ENCODE measurements around the gene FXR2.

The FXR2 gene

DNA sequence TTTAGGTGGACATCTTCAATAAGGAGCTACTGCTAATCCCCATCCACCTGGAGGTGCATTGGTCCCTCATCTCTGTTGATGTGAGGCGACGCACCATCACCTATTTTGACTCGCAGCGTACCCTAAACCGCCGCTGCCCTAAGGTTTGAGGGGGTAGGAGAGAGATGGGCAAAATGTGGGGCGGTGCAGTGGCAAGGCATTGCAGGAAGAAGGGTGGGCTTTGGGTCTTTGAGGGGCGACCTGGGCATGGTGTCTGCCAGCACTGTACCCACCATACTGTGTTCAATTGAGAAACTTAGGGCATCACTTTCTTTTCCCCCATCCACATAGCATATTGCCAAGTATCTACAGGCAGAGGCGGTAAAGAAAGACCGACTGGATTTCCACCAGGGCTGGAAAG lies 44.3 kb downstream of the FXR2 start:
- DNase-seq (ENCODE audit: low read depth), result no peak

DNA sequence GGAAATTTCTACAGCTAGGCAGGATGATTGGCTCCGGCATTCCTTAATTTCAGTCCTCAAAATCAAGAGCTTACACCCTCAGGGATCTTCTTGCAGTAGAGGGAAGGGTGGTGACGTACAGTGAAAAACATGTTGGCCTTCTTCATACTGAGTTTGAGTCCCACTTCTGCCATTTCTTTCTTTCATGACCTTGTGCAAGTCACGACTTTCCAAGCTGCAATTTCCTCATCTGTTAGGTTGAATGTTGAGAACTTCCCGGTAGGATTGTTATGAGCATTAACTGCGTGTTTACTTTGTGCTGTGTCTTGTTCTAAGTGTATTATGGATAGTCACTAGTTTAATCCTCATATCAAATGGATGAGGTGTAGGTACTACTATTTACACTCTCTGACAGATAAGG lies 45.1 kb downstream of the FXR2 start:
- no peak for DNase-seq (ENCODE audit: low read depth)

DNA sequence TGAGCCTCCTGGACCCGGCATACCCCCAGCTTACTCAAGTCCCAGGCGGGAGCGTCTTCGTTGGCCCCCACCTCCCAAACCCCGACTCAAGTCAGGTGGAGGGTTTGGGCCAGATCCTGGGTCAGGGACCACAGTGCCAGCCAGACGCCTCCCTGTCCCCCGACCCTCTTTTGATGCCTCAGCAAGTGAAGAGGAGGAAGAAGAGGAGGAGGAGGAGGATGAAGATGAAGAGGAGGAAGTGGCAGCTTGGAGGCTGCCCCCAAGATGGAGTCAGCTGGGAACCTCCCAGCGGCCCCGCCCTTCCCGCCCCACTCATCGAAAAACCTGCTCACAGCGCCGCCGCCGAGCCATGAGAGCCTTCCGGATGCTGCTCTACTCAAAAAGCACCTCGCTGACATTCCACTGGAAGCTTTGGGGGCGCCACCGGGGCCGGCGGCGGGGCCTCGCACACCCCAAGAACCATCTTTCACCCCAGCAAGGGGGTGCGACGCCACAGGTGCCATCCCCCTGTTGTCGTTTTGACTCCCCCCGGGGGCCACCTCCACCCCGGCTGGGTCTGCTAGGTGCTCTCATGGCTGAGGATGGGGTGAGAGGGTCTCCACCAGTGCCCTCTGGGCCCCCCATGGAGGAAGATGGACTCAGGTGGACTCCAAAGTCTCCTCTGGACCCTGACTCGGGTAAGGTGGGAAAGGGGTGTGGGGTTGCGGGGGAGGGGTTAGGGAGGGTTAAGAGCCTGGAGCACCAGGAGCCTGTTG lies 51.4 kb downstream of the FXR2 start:
- DNase-seq (ENCODE audit: low read depth), result no peak

DNA sequence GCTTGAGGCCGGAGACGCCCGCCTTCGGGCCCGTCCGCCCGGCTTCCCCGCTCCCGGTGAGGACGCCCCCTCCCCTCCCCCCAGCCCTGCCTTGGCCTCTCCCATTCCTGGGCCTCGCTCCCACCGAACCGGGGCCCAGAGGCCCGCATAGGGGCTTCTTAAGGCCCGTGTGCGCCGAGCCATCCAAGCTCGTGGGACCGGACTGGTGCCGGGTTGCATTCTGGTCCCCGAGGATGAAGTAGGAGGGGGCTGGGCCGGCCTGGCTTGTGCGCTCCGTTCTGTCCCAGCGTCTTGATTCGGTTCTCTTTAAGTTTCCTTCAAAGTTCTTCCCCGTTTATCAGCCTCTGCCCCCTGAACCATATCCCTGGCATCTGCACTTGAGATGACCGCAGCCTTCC lies 52.5 kb downstream of the FXR2 start:
- DNase-seq (ENCODE audit: low read depth), result no peak

DNA sequence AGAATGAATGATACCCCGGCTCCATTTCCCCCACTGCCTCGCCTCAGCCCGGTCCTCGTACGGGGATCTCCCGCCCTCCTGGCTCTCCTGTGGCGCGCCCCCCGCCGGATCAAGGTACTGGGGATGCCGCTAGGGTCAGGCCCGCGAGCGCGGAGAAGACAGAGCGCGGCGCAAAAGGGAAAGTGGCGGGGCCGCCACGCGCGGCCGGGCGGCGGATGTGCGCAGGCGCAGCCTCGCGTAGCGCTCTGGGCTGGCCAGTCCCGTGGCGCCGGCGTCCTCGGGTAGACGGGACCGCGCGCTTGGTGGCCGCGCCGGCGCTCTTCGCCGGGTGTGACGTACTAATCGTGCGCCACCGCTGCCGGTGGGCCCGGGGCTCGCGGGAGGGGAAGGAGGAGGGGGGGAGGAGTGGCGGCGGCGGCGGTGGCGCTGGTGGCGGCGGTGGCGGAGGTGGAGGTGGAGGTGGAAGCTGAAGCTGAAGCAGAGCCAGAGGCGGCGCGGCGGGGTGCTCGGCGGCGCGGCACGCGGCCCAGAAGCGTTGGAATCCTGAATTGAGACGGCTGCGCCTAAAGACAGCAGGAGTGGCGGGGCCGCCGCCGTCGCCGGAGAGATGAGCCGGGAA lies 53.0 kb downstream of the FXR2 start, which contains the start of gene SENP3:
Gene SENP3 (plus strand): TSS at position 331 of the 619 bp plus-strand sequence. CDS start 1,158 bp downstream, outside the sequence.
- DNase-seq (ENCODE audit: low read depth), result no peak

DNA sequence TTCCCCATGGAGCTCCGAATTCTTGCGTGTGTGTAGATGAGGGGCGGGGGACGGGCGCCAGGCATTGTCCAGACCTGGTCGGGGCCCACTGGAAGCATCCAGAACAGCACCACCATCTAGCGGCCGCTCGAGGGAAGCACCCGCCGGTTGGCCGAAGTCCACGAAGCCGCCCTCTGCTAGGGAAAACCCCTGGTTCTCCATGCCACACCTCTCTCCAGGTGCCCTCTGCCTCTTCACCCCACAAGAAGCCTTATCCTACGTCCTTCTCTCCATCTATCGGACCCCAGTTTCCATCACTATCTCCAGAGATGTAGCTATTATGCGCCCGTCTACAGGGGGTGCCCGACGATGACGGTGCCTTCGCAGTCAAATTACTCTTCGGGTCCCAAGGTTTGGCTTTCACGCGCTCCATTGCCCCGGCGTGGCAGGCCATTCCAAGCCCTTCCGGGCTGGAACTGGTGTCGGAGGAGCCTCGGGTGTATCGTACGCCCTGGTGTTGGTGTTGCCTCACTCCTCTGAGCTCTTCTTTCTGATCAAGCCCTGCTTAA lies 53.6 kb downstream of the FXR2 start:
- DNase-seq (ENCODE audit: low read depth), result no peak

DNA sequence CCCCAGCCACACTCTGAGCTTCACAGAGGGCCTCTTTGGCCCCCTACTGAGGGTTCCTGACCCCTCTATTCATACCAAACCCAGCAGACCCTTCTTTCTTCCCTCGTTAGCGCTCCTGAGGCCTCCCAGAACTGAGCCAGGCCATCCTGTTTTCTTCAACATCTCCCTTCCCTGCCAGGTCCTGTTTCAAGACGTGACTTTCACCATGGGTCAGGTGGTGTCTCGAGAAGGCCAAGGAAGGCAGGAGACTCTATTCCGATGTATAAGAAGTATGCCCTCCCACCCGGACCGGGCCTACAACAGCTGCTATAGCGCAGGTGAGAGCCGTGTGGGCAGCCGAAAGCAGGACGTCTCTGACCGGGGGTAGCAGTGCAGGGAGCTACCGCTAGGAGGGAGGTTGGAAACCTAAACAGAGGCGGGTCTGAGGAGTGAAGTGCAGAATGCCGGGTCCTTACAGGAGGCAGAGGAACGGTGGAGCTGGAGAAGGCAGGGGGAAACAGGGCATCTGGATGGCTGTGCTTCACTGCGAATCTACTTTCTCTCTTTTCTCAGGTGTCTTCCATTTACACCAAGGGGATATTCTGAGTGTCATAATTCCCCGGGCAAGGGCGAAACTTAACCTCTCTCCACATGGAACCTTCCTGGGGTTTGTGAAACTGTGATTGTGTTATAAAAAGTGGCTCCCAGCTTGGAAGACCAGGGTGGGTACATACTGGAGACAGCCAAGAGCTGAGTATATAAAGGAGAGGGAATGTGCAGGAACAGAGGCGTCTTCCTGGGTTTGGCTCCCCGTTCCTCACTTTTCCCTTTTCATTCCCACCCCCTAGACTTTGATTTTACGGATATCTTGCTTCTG lies 54.3 kb downstream of the FXR2 start:
- no peak for DNase-seq (ENCODE audit: low read depth)

DNA sequence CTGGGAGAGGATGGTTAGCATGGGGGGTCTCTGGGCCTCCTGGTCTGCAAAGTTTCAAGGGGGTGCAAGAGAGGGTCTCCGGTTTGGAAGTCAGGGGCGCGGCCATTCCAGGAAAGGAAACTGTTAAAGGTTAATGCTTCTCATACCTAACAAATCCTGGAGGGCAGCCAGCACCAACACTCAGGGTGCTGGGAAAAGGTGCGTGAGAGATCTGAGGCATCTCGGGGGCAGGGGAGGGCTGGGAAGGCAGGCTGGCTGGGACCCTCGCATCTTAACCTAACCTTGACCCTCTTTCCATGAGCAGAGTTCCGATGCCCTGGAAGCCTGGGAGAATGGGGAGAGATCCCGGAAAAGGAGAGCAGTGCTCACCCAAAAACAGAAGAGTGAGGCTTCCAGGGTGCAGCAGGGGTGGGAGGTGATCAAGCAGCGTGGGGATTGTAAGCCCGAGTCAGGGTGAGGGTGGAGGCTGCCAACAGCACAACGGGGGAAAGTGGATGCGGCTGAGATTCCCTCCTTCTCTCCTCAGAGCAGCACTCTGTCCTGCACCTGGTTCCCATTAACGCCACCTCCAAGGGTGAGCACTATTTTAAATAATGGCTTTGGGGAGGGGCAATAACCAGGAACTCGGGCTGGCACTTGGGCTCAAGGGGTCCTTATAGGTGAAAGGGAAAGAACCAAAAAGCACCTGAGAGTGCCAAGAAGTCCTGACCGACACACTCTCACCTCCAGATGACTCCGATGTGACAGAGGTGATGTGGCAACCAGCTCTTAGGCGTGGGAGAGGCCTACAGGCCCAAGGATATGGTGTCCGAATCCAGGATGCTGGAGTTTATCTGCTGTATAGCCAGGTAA lies 55.2 kb downstream of the FXR2 start:
- no peak for DNase-seq (ENCODE audit: low read depth)

DNA sequence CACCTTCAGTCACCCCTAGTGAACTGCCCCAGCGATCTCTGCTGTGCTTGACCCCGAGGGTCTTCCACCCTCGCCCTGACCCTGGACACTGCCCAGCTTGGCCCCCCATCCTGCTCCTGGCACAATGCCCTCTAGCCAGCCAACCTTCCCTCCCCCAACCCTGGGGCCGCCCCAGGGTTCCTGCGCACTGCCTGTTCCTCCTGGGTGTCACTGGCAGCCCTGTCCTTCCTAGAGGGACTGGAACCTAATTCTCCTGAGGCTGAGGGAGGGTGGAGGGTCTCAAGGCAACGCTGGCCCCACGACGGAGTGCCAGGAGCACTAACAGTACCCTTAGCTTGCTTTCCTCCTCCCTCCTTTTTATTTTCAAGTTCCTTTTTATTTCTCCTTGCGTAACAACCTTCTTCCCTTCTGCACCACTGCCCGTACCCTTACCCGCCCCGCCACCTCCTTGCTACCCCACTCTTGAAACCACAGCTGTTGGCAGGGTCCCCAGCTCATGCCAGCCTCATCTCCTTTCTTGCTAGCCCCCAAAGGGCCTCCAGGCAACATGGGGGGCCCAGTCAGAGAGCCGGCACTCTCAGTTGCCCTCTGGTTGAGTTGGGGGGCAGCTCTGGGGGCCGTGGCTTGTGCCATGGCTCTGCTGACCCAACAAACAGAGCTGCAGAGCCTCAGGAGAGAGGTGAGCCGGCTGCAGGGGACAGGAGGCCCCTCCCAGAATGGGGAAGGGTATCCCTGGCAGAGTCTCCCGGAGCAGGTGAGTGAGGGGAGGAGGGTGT lies 56.0 kb downstream of the FXR2 start, which contains the start of gene TNFSF13:
Gene TNFSF13 (plus strand): TSS at position 207 of the 776 bp plus-strand sequence. CDS start 290 bp downstream, at position 497.
- no peak for DNase-seq (ENCODE audit: low read depth)

DNA sequence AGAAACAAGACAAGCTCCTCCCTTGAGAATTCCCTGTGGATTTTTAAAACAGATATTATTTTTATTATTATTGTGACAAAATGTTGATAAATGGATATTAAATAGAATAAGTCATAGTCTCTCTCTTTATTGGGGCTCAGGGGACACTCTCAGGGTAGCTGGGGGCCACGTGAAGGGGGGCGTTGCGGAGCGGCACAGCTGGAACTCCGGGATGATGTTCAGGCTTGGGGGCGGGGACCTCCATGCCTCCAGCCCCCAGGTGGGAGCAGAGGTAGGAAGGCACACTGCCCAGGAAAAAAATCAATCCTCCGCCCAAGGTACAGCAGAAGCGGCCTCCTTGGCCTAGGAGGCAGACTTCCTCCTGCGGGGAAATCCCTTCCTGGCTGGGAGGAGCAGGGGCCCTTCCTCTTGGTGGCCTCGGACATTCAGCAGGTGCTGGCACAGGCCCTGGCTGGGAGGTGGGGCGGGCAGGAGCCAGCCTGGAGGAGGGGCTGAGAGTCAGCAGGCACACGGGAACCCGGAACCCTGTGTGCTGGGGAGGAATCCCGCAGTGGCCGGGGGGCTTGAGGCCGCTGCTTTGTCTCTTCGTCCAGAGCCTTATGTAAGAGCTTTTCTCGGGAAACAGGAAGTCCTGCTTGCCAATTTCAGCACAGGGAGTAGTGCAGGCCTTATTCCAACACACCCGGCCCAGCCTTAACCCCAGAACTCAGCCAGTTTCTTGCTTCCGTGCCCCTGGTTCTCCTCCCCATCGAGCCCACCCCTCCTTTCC lies 56.7 kb downstream of the FXR2 start:
- no peak for DNase-seq (ENCODE audit: low read depth)

DNA sequence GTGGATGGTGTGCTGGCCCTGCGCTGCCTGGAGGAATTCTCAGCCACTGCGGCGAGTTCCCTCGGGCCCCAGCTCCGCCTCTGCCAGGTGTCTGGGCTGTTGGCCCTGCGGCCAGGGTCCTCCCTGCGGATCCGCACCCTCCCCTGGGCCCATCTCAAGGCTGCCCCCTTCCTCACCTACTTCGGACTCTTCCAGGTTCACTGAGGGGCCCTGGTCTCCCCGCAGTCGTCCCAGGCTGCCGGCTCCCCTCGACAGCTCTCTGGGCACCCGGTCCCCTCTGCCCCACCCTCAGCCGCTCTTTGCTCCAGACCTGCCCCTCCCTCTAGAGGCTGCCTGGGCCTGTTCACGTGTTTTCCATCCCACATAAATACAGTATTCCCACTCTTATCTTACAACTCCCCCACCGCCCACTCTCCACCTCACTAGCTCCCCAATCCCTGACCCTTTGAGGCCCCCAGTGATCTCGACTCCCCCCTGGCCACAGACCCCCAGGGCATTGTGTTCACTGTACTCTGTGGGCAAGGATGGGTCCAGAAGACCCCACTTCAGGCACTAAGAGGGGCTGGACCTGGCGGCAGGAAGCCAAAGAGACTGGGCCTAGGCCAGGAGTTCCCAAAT lies 57.4 kb downstream of the FXR2 start:
- DNase-seq (ENCODE audit: low read depth), result no peak

DNA sequence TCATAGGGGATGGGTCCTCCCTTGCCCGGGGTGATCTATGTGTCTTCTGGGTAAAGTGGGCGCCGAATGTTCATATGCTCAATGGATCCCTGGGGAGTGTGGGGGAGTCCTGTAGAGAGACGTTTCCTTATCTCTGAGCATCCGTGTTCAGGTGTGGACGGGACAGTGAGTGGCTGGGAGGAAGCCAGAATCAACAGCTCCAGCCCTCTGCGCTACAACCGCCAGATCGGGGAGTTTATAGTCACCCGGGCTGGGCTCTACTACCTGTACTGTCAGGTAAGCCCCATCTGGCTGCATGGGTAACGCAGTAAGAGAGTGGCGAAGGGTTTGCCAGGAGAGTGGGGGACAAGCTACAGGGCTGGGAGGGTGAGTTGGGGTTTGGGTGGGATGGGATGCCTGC lies 58.1 kb downstream of the FXR2 start:
- no peak for DNase-seq (ENCODE audit: low read depth)

DNA sequence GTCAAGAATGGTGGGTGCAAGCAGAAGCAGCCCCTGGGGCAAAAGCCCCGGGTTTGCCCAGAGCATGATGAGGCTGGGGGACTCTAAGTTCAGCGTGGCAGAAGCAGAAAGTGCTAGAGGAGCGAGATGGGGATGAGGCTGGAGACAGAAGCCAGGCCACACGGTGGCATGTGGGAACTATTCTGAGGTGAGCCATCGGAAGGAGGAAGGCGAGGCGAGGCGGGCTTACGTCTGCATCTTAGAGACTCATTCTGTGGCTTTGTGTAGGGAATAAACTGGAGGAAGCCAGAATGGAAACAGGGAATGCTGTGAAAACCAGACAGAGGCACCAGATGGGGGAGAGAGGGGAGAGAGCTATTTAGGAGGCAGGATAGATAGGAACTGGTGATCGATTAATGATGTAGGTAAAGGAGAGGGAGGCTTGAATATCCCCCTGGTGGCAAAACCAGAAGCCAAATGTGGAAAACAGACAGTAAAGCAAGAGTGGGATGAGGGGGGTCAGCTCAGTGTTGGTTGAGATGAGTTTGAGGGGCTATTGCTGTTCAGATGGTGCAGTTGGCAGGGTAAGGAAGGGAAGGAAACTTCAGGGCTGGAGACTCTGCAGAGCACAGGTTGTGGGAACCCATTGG lies 59.3 kb downstream of the FXR2 start:
- DNase-seq (ENCODE audit: low read depth), result no peak

DNA sequence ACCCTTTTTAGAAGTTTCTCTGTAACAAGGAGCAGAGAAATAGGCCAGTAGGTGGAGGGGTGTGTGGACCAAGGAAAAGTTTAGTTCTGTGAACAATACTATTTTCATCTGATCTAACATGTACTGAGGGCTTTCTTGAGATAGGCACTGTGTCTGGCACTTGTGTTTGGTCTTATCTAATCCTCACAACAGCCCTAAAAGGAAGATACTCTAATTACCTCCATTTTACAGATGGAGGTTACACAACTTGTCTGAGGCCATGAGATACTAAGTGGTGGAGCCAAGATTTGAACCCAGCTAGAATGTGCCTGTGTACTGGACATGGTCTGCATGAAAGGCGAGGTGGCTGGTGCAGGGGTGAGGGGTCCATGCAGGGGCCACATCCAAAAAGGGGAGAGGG lies 61.3 kb downstream of the FXR2 start:
- no peak for DNase-seq (ENCODE audit: low read depth)

DNA sequence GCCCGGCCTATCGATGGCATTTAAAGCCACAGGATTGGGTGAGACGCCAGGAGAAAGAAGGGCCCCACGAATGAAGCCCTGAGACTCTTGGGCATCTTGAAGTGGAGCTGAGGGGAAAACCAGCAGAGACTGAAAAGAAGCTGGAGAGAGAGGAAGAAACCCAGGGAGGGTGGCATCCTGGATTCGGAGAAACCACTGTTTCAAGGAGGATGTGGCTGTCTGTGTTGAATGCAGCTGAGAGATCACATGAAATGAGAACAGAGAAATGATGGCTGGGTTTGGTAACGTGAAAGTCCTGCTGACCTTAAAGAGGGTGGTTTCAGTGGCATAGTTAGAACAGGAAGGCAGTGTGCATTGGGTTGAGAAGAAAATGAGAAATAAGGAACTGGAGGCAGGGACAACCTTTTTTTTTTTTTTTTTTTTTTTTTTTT lies 62.1 kb downstream of the FXR2 start:
- DNase-seq (ENCODE audit: low read depth), result no peak

DNA sequence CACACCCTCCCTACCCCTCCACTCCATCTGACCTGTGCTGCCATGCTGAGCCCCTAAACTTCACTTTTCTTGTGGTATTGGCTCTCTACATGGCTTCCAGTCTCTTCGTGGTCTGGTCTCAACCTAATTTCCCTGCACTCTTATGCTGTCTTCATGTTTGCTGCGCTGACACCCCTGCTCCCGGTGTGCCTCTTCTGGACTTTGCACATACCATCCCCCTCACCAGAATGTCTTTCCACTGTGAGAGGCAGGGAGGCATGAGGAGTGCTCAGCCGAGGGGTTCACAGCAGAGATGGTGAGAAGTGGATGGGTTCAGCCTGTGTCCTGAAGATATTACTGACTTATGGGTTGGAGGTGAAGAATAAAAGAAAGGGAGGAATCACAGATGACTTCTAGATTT lies 63.3 kb downstream of the FXR2 start:
- no peak for DNase-seq (ENCODE audit: low read depth)

DNA sequence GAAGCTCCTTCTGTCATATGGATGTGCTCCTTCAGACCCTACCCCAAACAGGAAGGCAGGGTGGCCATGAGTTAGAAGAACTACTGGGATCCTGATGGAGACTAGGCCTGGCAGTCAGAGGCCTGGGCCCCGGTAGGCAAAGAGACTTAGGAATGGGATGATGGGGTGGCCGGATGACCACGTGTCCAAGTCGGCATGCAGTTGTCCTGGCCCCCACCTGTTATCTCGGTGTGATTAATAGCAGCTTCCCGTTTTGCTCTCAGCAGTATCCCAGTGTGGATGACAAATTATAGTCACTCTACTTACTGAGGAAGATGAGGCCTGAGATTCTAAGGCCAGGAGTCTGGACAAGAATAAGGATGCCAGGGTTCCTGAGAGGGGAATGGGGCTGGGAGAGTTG lies 64.4 kb downstream of the FXR2 start:
- no peak for DNase-seq (ENCODE audit: low read depth)

DNA sequence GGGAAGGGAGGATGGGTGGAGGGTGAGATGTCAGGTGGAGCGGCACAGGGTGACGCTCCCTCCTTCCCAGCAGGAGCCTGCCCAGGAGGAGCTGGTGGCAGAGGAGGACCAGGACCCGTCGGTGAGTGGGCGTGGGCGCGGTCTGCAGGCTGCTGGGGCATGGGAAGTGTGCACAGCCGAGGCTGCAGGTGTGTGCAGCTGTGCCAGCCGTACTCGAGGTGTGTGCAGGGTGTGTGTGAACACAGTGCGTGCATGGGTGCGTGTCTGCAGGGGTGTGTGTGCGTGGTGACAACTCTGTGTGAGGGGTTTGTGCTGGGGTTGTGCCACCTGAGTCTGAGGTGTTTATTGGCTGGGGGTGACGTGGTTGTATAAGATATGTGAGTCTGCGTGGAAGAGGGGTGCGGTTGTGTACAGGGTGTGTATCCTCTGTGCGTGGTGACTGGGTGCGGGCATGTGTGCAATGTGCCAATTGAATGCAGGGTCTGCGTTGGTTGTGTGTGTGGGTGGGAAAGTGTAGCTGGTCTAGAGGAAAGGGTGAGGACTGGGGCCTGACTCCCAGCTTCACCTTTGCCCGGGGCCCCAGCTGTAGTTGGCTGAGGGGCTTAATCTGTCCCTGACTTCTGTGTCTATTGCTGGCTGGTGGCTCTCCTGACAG lies 65.2 kb downstream of the FXR2 start:
- no peak for DNase-seq (ENCODE audit: low read depth)

Measured in HS-27A (cell line).